ENCODE measurements around the gene MT1F.

The MT1F gene

GRCh38 chr16:56684926-56685590 lies 27.3 kb downstream of the MT1F start:
- 88 to 95% methylated on average over 2 to 3 of the region's 4 CpGs for WGBS, 2 experiments (ENCODE audit: insufficient coverage in 2 of 2)
- Histone ChIP-seq H3K4me3 (ENCODE audit: extremely low read depth, insufficient read depth, low read length, poor library complexity, severe bottlenecking) (no peak overlapping the region), H3K9me3 (ENCODE audit: control insufficient read depth, low read length) (no peaks in the 10 kb centered on the region), H3K4me1 (ENCODE audit: control insufficient read depth, insufficient read depth, low read length, poor library complexity, severe bottlenecking) (peaks cover 4% of the 10 kb centered on the region), H3K36me3 (ENCODE audit: control insufficient read depth, insufficient read depth, low read length) (no peaks in the 10 kb centered on the region), H3K27ac (ENCODE audit: low read depth, low read length, severe bottlenecking) (no peak overlapping the region)

GRCh38 chr16:56686758-56687157 lies 29.0 kb downstream of the MT1F start:
- H3K4me1 ChIP-seq (ENCODE audit: control insufficient read depth, insufficient read depth, low read length, poor library complexity, severe bottlenecking), result peaks cover 4% of the 10 kb centered on the region
- WGBS, 2 experiments (ENCODE audit: insufficient coverage in 2 of 2), result 89 to 97% methylated on average over 5 to 7 of the region's 7 CpGs
- H3K36me3 ChIP-seq (ENCODE audit: control insufficient read depth, insufficient read depth, low read length), result no peaks in the 10 kb centered on the region
- H3K27ac ChIP-seq (ENCODE audit: low read depth, low read length, severe bottlenecking), result no peak overlapping the region
- no peaks in the 10 kb centered on the region for H3K9me3 ChIP-seq (ENCODE audit: control insufficient read depth, low read length)
- no peak overlapping the region for H3K4me3 ChIP-seq (ENCODE audit: extremely low read depth, insufficient read depth, low read length, poor library complexity, severe bottlenecking)

- no peak overlapping the region for H3K27ac ChIP-seq (ENCODE audit: low read depth, low read length, severe bottlenecking)
- no peaks in the 10 kb centered on the region for H3K4me1 ChIP-seq (ENCODE audit: control insufficient read depth, insufficient read depth, low read length, poor library complexity, severe bottlenecking)
- WGBS, 2 experiments (ENCODE audit: insufficient coverage in 2 of 2), result 47 to 71% methylated on average over 1 of the region's 1 CpG
- H3K9me3 ChIP-seq (ENCODE audit: control insufficient read depth, low read length), result no peaks in the 10 kb centered on the region
- no peaks in the 10 kb centered on the region for H3K36me3 ChIP-seq (ENCODE audit: control insufficient read depth, insufficient read depth, low read length)
- H3K4me3 ChIP-seq (ENCODE audit: extremely low read depth, insufficient read depth, low read length, poor library complexity, severe bottlenecking), result no peak overlapping the region
Observed at GRCh38 chr16:56688762-56689161, 31.0 kb downstream of the MT1F start.

GRCh38 chr16:56689171-56689570 lies 31.4 kb downstream of the MT1F start:
- H3K4me1 ChIP-seq (ENCODE audit: control insufficient read depth, insufficient read depth, low read length, poor library complexity, severe bottlenecking), result no peaks in the 10 kb centered on the region
- 80 to 87% methylated on average over 1 to 3 of the region's 3 CpGs for WGBS, 2 experiments (ENCODE audit: insufficient coverage in 2 of 2)
- H3K27ac ChIP-seq (ENCODE audit: low read depth, low read length, severe bottlenecking), result no peak overlapping the region
- no peak overlapping the region for H3K4me3 ChIP-seq (ENCODE audit: extremely low read depth, insufficient read depth, low read length, poor library complexity, severe bottlenecking)
- H3K9me3 ChIP-seq (ENCODE audit: control insufficient read depth, low read length), result no peaks in the 10 kb centered on the region
- no peaks in the 10 kb centered on the region for H3K36me3 ChIP-seq (ENCODE audit: control insufficient read depth, insufficient read depth, low read length)

- H3K4me1 ChIP-seq (ENCODE audit: control insufficient read depth, insufficient read depth, low read length, poor library complexity, severe bottlenecking), result no peaks in the 10 kb centered on the region
- WGBS, 2 experiments (ENCODE audit: insufficient coverage in 2 of 2), result 80 to 95% methylated on average over 1 to 2 of the region's 4 CpGs
- H3K4me3 ChIP-seq (ENCODE audit: extremely low read depth, insufficient read depth, low read length, poor library complexity, severe bottlenecking), result no peak overlapping the region
- no peak overlapping the region for H3K27ac ChIP-seq (ENCODE audit: low read depth, low read length, severe bottlenecking)
- no peaks in the 10 kb centered on the region for H3K9me3 ChIP-seq (ENCODE audit: control insufficient read depth, low read length)
- no peaks in the 10 kb centered on the region for H3K36me3 ChIP-seq (ENCODE audit: control insufficient read depth, insufficient read depth, low read length)
Observed at GRCh38 chr16:56690420-56691122, 32.8 kb downstream of the MT1F start.

GRCh38 chr16:56691885-56692284 lies 34.1 kb downstream of the MT1F start:
- Histone ChIP-seq H3K27ac (ENCODE audit: low read depth, low read length, severe bottlenecking) (no peak overlapping the region), H3K4me1 (ENCODE audit: control insufficient read depth, insufficient read depth, low read length, poor library complexity, severe bottlenecking) (no peaks in the 10 kb centered on the region), H3K36me3 (ENCODE audit: control insufficient read depth, insufficient read depth, low read length) (no peaks in the 10 kb centered on the region), H3K9me3 (ENCODE audit: control insufficient read depth, low read length) (no peaks in the 10 kb centered on the region), H3K4me3 (ENCODE audit: extremely low read depth, insufficient read depth, low read length, poor library complexity, severe bottlenecking) (no peak overlapping the region)
- WGBS, 2 experiments (ENCODE audit: insufficient coverage in 2 of 2), result 58 to 72% methylated on average over 4 of the region's 4 CpGs

GRCh38 chr16:56695246-56695645 lies 37.5 kb downstream of the MT1F start:
- Histone ChIP-seq H3K4me1 (ENCODE audit: control insufficient read depth, insufficient read depth, low read length, poor library complexity, severe bottlenecking) (no peaks in the 10 kb centered on the region), H3K4me3 (ENCODE audit: extremely low read depth, insufficient read depth, low read length, poor library complexity, severe bottlenecking) (no peak overlapping the region), H3K36me3 (ENCODE audit: control insufficient read depth, insufficient read depth, low read length) (no peaks in the 10 kb centered on the region), H3K27ac (ENCODE audit: low read depth, low read length, severe bottlenecking) (no peak overlapping the region), H3K9me3 (ENCODE audit: control insufficient read depth, low read length) (peaks cover 5% of the 10 kb centered on the region)
- 100% methylated on average over 1 of the region's 1 CpG; no CpG with 5 or more reads in 1 of the 2 experiments for WGBS, 2 experiments (ENCODE audit: insufficient coverage in 2 of 2)

GRCh38 chr16:56697456-56698155 lies 39.8 kb downstream of the MT1F start:
- Histone ChIP-seq H3K9me3 (ENCODE audit: control insufficient read depth, low read length) (peaks cover 5% of the 10 kb centered on the region), H3K36me3 (ENCODE audit: control insufficient read depth, insufficient read depth, low read length) (no peaks in the 10 kb centered on the region), H3K27ac (ENCODE audit: low read depth, low read length, severe bottlenecking) (no peak overlapping the region), H3K4me1 (ENCODE audit: control insufficient read depth, insufficient read depth, low read length, poor library complexity, severe bottlenecking) (peaks cover 4% of the 10 kb centered on the region), H3K4me3 (ENCODE audit: extremely low read depth, insufficient read depth, low read length, poor library complexity, severe bottlenecking) (no peak overlapping the region)
- 92 to 93% methylated on average over 5 of the region's 5 CpGs for WGBS, 2 experiments (ENCODE audit: insufficient coverage in 2 of 2)

GRCh38 chr16:56700195-56700594 lies 42.4 kb downstream of the MT1F start:
- H3K4me1 ChIP-seq (ENCODE audit: control insufficient read depth, insufficient read depth, low read length, poor library complexity, severe bottlenecking), result peaks cover 4% of the 10 kb centered on the region
- no peak overlapping the region for H3K27ac ChIP-seq (ENCODE audit: low read depth, low read length, severe bottlenecking)
- H3K9me3 ChIP-seq (ENCODE audit: control insufficient read depth, low read length), result peaks cover 5% of the 10 kb centered on the region
- no peak overlapping the region for H3K4me3 ChIP-seq (ENCODE audit: extremely low read depth, insufficient read depth, low read length, poor library complexity, severe bottlenecking)
- no CpG with 5 or more reads among the region's 1 CpG for WGBS, 2 experiments (ENCODE audit: insufficient coverage in 2 of 2)
- no peaks in the 10 kb centered on the region for H3K36me3 ChIP-seq (ENCODE audit: control insufficient read depth, insufficient read depth, low read length)

- no peak overlapping the region for H3K4me3 ChIP-seq (ENCODE audit: extremely low read depth, insufficient read depth, low read length, poor library complexity, severe bottlenecking)
- H3K9me3 ChIP-seq (ENCODE audit: control insufficient read depth, low read length), result peaks cover 5% of the 10 kb centered on the region
- H3K4me1 ChIP-seq (ENCODE audit: control insufficient read depth, insufficient read depth, low read length, poor library complexity, severe bottlenecking), result peaks cover 4% of the 10 kb centered on the region
- no peaks in the 10 kb centered on the region for H3K36me3 ChIP-seq (ENCODE audit: control insufficient read depth, insufficient read depth, low read length)
- H3K27ac ChIP-seq (ENCODE audit: low read depth, low read length, severe bottlenecking), result no peak overlapping the region
- no CpG with 5 or more reads among the region's 1 CpG for WGBS, 2 experiments (ENCODE audit: insufficient coverage in 2 of 2)
Observed at GRCh38 chr16:56700631-56701030, 42.9 kb downstream of the MT1F start.
